K562 (cell line): Measurements from ENCODE around the gene ABCA13.

Source experiments
- CBFB ChIP-seq: sonication (generic); formaldehyde crosslinking; IDR thresholded peaks from 2 replicates; pipeline ENCODE4 v1.4.0; 2020; ENCODE audit warnings: mild to moderate bottlenecking, missing genetic modification reagents
- CEBPB ChIP-seq: fragments of 450-650 bp; IDR thresholded peaks from 2 replicates; pipeline ENCODE4 v1.6.1; 2016; ENCODE audit warnings: missing genetic modification characterization, missing compliant biosample characterization
- CREB1 ChIP-seq, 2 experiments: sonication (generic) in 1 of 2; formaldehyde crosslinking in 1 of 2; IDR thresholded peaks; 2 replicates each; pipeline versions ENCODE4 v1.6.1 to v1.8.0; 2012 to 2022; ENCODE audit warnings: inconsistent platforms in 1 of 2, mild to moderate bottlenecking in 1 of 2, missing genetic modification reagents in 1 of 2, moderate library complexity in 1 of 2
- JUN ChIP-seq, 2 experiments: sonication (generic) in 1 of 2; formaldehyde crosslinking in 1 of 2; IDR thresholded peaks; 2 replicates each; pipeline versions ENCODE4 v1.6.1 to v1.8.0; 2012 to 2022; ENCODE audit warnings: borderline replicate concordance in 2 of 2, mild to moderate bottlenecking in 2 of 2, improper control_type of control experiment in 1 of 2, low read depth in 1 of 2, low read length in 1 of 2, missing genetic modification reagents in 1 of 2
- NFIX ChIP-seq: fragments of 250-450 bp; sonication (Bioruptor Pico); IDR thresholded peaks from 2 replicates; pipeline ENCODE4 v1.4.0; 2020; ENCODE audit warnings: low read depth, mild to moderate bottlenecking, moderate library complexity
- POLR2AphosphoS5 ChIP-seq: IDR thresholded peaks from 2 replicates; pipeline ENCODE4 v1.6.1; 2011; ENCODE audit warnings: mild to moderate bottlenecking, low read depth, low read length, moderate library complexity; ENCODE audit not compliant: control insufficient read depth, insufficient read depth
- SRSF9 ChIP-seq: fragments of 200-400 bp; formaldehyde crosslinking; IDR thresholded peaks from 2 replicates; pipeline ENCODE4 v1.6.1; 2017; ENCODE audit warnings: low read depth, low read length, borderline replicate concordance
- ZNF695 ChIP-seq: fragments of 450-650 bp; formaldehyde crosslinking; IDR thresholded peaks from 2 replicates; pipeline ENCODE4 v1.4.0; 2020; ENCODE audit warnings: mild to moderate bottlenecking, moderate library complexity
- TF ChIP-seq, protein P1 (sequence below): sonication (generic); formaldehyde crosslinking; IDR thresholded peaks from 2 replicates; pipeline ENCODE4 v1.8.1; 2023; ENCODE audit warnings: mild to moderate bottlenecking, missing genetic modification reagents
- TF ChIP-seq, protein P2 (sequence below): IDR thresholded peaks from 3 replicates; pipeline ENCODE4 v1.6.1; 2011; ENCODE audit warnings: borderline replicate concordance, mild to moderate bottlenecking, moderate library complexity; ENCODE audit not compliant: insufficient read length; ENCODE audit errors: extremely low read depth
- TF ChIP-seq, protein P3 (sequence below): fragments of 450-650 bp; IDR thresholded peaks from 2 replicates; pipeline ENCODE4 v1.6.1; 2017; ENCODE audit warnings: antibody characterized with exemption
- TF ChIP-seq, protein P4 (sequence below), 3 experiments: IDR thresholded peaks in 2 of 3; conservative IDR thresholded peaks in 1 of 3; 2 replicates each; pipeline ENCODE4 v1.5.1; 2011 to 2012; ENCODE audit warnings: low read length in 3 of 3, mild to moderate bottlenecking in 3 of 3, control low read depth in 2 of 3, improper control_type of control experiment in 1 of 3, inconsistent platforms in 1 of 3, low read depth in 1 of 3, mixed read lengths in 1 of 3, moderate library complexity in 1 of 3; ENCODE audit not compliant: insufficient read depth in 2 of 3

DNA sequence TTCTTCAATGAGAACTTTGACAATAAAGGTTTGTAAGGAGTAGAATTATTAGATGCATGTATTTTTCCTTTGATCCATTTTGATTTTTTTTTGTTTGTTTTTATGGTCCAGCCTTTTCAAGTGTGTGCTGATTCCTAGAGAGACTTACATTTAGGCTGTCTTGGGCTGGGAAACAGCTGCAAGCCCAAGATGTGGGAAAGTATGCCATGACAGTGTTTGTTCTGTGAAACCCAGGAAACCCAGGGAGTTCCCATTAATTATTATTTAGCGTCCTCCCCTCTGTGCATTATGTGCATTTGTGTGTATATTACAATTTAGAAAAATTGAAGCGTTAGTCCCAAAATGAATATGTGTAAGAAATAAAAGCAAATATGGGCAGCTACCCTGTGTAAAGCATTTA is 216.7 kb downstream of the ABCA13 start:
- TF ChIP-seq ZNF695 (CRISPR knock-in tag) (no peak), NFIX (no peak), CBFB (CRISPR knock-in tag) (no peak), POLR2AphosphoS5 (no peak), CREB1 (IDR thresholded peaks at IDR 0.05) (no peak), CREB1 (CRISPR knock-in tag; IDR thresholded peaks at IDR 0.05) (no peak), JUN (IDR thresholded peaks at IDR 0.05; ENCODE audit: borderline replicate concordance, low read depth, low read length) (no peak), JUN (CRISPR knock-in tag; IDR thresholded peaks at IDR 0.05; ENCODE audit: borderline replicate concordance) (no peak), SRSF9 (no peak), CEBPB (no peak)
- TF ChIP-seq, protein P1, sequence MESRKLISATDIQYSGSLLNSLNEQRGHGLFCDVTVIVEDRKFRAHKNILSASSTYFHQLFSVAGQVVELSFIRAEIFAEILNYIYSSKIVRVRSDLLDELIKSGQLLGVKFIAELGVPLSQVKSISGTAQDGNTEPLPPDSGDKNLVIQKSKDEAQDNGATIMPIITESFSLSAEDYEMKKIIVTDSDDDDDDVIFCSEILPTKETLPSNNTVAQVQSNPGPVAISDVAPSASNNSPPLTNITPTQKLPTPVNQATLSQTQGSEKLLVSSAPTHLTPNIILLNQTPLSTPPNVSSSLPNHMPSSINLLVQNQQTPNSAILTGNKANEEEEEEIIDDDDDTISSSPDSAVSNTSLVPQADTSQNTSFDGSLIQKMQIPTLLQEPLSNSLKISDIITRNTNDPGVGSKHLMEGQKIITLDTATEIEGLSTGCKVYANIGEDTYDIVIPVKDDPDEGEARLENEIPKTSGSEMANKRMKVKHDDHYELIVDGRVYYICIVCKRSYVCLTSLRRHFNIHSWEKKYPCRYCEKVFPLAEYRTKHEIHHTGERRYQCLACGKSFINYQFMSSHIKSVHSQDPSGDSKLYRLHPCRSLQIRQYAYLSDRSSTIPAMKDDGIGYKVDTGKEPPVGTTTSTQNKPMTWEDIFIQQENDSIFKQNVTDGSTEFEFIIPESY (CRISPR knock-in tag), result no peak
- TF ChIP-seq, protein P2, sequence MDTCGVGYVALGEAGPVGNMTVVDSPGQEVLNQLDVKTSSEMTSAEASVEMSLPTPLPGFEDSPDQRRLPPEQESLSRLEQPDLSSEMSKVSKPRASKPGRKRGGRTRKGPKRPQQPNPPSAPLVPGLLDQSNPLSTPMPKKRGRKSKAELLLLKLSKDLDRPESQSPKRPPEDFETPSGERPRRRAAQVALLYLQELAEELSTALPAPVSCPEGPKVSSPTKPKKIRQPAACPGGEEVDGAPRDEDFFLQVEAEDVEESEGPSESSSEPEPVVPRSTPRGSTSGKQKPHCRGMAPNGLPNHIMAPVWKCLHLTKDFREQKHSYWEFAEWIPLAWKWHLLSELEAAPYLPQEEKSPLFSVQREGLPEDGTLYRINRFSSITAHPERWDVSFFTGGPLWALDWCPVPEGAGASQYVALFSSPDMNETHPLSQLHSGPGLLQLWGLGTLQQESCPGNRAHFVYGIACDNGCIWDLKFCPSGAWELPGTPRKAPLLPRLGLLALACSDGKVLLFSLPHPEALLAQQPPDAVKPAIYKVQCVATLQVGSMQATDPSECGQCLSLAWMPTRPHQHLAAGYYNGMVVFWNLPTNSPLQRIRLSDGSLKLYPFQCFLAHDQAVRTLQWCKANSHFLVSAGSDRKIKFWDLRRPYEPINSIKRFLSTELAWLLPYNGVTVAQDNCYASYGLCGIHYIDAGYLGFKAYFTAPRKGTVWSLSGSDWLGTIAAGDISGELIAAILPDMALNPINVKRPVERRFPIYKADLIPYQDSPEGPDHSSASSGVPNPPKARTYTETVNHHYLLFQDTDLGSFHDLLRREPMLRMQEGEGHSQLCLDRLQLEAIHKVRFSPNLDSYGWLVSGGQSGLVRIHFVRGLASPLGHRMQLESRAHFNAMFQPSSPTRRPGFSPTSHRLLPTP, result no peak
- TF ChIP-seq, protein P3, sequence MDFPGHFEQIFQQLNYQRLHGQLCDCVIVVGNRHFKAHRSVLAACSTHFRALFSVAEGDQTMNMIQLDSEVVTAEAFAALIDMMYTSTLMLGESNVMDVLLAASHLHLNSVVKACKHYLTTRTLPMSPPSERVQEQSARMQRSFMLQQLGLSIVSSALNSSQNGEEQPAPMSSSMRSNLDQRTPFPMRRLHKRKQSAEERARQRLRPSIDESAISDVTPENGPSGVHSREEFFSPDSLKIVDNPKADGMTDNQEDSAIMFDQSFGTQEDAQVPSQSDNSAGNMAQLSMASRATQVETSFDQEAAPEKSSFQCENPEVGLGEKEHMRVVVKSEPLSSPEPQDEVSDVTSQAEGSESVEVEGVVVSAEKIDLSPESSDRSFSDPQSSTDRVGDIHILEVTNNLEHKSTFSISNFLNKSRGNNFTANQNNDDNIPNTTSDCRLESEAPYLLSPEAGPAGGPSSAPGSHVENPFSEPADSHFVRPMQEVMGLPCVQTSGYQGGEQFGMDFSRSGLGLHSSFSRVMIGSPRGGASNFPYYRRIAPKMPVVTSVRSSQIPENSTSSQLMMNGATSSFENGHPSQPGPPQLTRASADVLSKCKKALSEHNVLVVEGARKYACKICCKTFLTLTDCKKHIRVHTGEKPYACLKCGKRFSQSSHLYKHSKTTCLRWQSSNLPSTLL, result no peak
- TF ChIP-seq, protein P4, sequence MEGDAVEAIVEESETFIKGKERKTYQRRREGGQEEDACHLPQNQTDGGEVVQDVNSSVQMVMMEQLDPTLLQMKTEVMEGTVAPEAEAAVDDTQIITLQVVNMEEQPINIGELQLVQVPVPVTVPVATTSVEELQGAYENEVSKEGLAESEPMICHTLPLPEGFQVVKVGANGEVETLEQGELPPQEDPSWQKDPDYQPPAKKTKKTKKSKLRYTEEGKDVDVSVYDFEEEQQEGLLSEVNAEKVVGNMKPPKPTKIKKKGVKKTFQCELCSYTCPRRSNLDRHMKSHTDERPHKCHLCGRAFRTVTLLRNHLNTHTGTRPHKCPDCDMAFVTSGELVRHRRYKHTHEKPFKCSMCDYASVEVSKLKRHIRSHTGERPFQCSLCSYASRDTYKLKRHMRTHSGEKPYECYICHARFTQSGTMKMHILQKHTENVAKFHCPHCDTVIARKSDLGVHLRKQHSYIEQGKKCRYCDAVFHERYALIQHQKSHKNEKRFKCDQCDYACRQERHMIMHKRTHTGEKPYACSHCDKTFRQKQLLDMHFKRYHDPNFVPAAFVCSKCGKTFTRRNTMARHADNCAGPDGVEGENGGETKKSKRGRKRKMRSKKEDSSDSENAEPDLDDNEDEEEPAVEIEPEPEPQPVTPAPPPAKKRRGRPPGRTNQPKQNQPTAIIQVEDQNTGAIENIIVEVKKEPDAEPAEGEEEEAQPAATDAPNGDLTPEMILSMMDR (IDR thresholded peaks at IDR 0.05 in 2 of 3, conservative IDR thresholded peaks at IDR 0.05 in 1 of 3; ENCODE audit: insufficient read depth in 2 of 3, low read depth in 1 of 3, low read length in 3 of 3), result no peak
